Erythroblast (primary cell): ENCODE data around the gene MS4A3.
A peak's percentile ranks its signal among the peaks of the same experiment; 100 is the strongest.
"Not testable (repeated sequence)": the region's sequence is repeated elsewhere in the genome, so short reads cannot be mapped to it uniquely, and the experiment has no call there.

ENCODE experiments used
- DNase-seq, 2 experiments: peaks; one replicate each; lab custom pipeline; 2025; lab: John Stamatoyannopoulos, UW
- GATA1 ChIP-seq: IDR thresholded peaks from 2 replicates; pipeline ENCODE4 v1.6.1; 2011; ENCODE audit warnings: low read depth, mild to moderate bottlenecking, control low read depth, low read length, moderate library complexity
- POLR2A ChIP-seq: IDR thresholded peaks from 2 replicates; pipeline ENCODE4 v1.6.1; 2011; ENCODE audit warnings: mild to moderate bottlenecking, low read length

Gene MS4A3, protein sequence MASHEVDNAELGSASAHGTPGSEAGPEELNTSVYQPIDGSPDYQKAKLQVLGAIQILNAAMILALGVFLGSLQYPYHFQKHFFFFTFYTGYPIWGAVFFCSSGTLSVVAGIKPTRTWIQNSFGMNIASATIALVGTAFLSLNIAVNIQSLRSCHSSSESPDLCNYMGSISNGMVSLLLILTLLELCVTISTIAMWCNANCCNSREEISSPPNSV

DNA sequence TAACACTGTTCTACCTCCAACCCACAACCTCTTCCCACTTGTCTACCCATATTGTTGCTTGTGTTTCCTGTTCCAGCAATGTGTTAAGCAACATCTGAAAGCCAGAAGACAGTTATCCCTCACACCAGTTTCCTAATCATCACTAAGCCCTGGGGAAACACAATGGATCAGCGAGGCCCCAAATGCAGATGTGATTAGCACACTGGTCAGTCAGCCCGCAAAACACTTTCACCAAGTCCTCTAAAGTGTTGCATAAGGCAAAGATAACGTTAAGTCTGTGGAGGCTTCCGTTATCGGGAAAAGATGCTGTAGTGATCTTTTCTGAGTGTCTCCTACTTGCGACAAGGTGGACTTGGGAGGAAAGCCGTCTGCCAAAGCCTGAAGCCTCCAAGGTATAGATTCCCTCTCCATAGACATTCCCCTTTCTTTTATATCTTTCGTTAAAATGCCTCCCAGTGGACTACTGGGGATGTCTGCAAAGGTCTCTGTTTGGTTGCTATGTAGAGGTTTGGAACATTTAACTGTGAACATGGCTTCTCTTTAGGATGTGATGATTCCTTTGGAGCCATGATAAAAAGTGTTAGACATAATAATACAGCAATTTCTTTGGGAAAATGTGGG is at the start of gene MS4A3:
Gene MS4A3 (plus strand): TSS at position 317 of the 621 bp plus-strand sequence. CDS start 4,496 bp downstream, outside the sequence.
- peak; percentile 12 to 19 for DNase-seq
- no peak for TF ChIP-seq GATA1
- TF ChIP-seq POLR2A: no peak

DNA sequence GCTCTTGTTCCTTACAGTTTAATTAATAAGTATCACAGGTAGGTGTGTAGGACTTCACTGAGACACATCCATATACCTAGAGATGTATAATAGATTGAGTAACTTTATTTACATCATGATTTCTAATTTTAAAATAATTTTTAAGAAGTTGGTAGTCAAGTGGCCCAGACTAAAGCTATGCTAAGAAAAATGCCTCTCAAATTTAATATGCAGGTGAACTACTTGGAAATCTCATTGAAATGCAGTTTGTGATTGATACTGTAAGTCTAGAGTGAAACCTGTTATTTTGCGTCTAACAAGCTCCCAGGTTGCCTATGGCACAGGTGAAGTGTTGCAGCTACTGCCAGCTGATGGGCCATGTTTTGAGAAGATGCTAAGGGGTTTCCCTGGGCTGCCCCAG is 39.6 kb upstream of the MS4A3 start, which contains the start of gene OOSP4B:
Gene OOSP4B (plus strand): TSS at position 301 of the 400 bp plus-strand sequence.
- TF ChIP-seq GATA1: no peak
- DNase-seq: no peak

DNA sequence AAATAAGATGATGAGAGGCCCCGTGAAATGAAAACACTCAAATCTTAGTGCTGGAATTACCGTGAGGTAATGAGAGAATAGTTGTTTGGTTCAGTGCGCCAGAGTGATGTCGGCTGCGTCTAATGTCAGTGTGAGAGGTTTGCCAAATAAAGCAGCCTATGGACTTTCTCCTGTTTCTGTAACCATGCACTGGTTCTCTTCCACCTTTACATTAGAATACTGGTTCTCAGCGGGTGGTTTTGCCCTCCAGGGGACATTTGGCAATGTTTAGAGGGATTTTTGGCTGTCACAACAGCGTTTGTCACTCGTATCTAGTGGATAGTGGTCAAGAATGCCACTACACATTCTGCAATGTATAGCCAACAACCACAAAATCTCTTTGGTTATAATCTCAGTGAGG is 38.4 kb upstream of the MS4A3 start:
- no peak for TF ChIP-seq POLR2A
- no peak for DNase-seq

DNA sequence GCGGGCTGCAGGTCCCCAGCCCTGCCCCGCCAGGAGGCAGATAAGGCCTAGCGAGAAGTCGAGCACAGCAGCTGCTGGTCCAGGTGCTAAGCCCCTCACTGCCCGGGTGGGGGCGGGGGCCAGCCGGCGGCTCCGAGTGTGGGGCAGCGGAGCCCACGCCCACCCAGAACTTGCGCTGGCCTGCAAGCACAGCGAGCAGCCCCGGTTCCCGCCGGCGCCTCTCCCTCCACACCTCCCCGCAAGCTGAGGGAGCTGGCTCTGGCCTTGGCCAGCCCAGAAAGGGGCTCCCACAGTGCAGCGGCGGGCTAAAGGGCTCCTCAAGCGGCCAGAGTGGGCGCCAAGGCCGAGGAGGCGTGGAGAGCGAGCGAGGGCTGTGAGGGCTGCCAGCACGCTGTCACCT is 36.1 kb upstream of the MS4A3 start:
- DNase-seq: not testable (repeated sequence)

DNA sequence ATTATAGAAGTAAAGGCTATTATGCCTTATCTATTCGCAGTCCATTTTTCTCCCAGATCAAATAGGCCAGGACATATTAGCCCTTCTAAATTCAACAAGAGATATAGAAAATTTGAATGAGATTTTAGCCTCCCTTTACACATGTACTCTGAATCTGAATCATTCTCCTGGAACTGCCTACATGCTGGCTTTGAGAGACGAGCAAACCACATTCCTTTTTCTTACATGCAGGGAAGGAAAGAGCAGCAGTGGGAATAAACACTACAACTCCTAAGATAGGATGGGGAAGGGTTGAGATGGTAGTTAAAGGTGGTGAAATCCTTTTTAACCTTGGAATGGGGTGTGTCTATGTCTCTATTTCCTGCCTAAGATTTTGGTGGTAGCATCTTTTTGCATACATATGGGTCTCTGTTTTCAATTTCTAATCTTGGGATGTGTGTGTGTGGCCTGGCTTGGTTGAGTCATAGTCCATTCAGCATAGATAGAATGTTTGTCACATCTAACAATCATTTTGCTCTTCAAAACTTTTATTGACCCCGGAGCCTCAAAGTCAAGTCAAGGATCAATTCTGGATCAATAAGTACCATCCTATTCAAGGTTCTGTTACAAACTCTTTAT is 27.3 kb upstream of the MS4A3 start:
- no peak for TF ChIP-seq GATA1
- TF ChIP-seq POLR2A: no peak
- no peak for DNase-seq

DNA sequence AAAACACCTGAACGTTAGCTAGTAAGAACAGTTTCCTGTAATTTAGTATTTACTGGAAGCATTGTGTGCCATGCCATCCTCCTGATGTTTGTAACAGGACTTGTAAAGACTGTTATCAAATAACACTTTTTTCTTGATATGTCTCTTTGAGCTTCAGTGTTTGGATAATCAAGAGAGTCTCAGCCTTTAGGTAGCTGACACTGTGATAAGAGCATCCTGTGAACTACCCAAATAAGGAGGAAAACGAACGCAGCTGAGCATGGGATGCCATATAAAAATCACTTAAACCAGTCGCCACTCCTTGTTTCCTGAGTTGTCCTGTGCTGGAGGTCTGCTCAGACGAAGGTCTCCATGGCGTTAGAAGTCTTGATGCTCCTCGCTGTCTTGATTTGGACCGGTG is 16.4 kb upstream of the MS4A3 start, which contains the start of gene OOSP2:
Gene OOSP2 (plus strand): TSS at position 301 of the 400 bp plus-strand sequence. CDS start 51 bp downstream, at position 352.
- TF ChIP-seq POLR2A (no peak), GATA1 (no peak)
- no peak for DNase-seq

DNA sequence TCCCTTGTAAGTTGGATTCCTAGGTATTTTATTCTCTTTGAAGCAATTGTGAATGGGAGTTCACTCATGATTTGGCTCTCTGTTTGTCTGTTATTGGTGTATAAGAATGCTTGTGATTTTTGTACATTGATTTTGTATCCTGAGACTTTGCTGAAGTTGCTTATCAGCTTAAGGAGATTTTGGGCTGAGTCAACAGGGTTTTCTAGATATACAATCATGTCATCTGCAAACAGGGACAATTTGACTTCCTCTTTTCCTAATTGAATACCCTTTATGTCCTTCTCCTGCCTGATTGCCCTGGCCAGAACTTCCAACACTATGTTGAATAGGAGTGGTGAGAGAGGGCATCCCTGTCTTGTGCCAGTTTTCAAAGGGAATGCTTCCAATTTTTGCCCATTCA is 6.0 kb upstream of the MS4A3 start:
- not testable (repeated sequence) for DNase-seq

DNA sequence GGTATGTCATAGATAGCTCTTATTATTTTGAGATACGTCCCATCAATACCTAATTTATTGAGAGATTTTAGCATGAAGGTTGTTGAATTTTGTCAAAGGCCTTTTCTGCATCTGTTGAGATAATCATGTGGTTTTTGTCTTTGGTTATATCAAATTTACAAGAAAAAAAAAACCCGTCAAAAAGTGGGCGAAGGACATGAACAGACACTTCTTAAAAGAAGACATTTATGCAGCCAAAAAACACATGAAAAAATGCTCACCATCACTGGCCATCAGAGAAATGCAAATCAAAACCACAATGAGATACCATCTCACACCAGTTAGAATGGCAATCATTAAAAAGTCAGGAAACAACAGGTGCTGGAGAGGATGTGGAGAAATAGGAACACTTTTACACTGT is 5.6 kb upstream of the MS4A3 start:
- not testable (repeated sequence) for DNase-seq

DNA sequence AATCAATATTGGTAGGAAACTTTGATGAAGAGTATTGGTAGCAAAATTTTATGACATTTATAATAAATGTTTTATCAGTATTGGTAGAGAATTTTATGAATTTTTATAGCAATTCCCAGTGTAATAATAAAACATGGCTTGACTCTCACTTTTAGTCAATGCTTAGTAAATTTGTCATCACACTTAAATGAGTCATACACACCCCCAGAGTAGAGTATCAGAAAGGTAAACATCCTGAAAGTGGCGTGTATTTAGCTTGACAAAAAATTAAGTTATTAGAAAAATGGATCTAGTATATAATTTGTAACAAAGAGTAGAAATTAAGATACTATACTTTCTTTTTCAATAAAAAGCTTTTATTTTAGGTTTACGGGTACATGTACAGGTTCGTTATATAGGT is 2.6 kb downstream of the MS4A3 start:
- TF ChIP-seq POLR2A (no peak), GATA1 (no peak)
- DNase-seq: no peak

DNA sequence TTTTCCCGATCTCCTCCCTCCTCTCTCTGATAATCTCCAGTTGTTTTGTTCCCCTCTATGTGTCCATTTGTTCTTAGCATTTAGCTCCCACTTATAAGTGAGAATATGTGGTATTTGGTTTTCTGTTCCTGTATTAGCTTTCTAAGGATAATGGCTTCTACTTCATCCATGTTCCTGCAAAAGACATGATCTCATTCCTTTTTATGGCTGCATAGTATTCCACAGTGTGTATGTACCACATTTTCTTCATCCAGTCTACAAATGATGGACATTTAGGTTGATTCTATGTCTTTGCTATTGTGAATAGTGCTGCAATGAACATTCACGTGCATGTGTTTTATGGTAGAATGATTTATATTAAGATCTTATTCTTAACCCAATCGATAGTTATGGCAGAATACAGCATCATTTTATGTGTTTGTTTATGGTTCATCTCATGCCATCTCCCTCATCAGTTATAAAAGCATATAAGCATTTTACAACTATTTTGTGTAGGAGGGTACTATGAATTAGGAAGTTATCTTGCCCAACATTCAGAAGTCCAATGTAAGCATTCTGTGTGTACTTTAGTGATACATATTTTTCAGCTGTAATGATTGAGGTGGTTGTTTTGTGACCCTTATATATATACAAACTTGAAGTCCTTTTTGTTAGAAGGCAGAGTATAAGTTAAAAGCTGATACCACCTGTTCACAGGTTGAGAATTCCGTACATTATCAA is 3.2 kb downstream of the MS4A3 start:
- DNase-seq: no peak
- no peak for TF ChIP-seq POLR2A
- no peak for TF ChIP-seq GATA1

DNA sequence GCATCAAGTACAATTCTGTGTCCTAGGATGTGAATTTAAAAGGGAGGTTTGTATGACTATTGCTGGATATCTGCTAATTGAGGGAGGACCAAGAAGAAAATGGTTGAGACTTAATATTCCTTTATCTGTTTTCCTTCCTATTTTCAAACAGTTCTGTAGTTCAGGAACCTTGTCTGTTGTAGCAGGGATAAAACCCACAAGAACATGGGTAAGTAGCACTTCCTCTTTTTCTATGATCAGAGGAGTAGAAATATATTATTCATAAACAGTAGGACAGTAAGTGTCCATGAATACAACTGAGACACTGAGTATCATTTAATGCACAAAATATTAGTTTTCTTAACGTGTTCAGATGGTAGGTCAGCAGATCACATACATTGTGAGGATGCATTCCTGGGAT is 7.6 kb downstream of the MS4A3 start:
- no peak for DNase-seq
- TF ChIP-seq POLR2A (no peak), GATA1 (no peak)

DNA sequence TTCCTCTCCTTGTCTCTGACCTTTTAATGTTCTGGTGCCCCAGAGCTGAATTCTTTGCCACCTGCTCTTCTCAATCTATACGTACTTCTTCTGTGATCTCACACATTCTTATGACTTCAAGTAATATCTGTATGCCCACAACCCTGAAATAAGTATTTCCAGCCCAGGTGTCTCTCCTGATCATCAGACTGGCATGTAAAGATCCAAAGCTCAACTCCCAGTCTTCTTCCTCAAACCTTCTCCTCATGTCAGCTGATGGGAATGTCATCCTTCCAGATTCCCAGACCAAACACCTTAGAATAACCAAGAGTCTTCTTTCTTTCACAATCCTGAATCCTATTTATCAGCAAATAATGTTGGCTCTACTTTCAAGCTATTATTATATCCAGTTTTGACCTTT is 9.3 kb downstream of the MS4A3 start:
- DNase-seq: no peak
- TF ChIP-seq POLR2A (no peak), GATA1 (no peak)

DNA sequence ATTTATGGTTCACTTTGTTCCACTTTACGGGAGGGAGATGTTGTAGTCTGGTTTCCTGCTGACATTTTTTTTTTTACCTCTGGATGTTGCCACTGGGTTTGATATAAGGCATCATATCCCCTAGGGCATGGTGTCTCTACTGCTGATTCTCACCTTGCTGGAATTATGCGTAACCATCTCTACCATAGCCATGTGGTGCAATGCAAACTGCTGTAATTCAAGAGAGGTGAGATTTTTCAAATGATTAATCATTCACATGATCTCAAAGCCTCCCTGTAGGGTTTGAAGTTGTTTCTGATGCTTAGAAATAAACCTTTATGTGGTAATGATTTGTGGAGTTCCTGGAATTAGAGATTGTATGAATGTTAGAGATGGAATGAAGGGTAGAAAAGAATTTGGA is 13.0 kb downstream of the MS4A3 start:
- TF ChIP-seq GATA1: no peak
- no peak for TF ChIP-seq POLR2A
- DNase-seq: no peak

DNA sequence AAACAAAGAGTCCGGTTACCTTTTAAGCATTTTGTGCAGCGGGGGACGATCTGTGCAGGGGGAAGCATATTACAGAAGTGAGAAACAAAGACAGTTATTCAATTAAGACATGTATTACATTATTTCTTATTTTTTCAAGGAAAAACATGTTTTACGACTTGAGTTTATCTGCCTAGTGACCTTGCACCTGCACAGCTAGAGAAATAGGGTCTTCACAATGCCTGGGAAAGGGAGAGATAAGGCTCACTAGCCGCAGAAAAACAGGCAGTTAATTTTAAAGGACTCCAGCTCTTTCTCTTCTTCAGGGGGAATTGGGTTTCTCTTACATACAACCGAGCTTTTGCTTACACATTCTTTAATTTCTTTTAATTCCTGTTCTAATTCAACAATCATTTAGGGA is 15.2 kb downstream of the MS4A3 start:
- DNase-seq: not testable (repeated sequence)

DNA sequence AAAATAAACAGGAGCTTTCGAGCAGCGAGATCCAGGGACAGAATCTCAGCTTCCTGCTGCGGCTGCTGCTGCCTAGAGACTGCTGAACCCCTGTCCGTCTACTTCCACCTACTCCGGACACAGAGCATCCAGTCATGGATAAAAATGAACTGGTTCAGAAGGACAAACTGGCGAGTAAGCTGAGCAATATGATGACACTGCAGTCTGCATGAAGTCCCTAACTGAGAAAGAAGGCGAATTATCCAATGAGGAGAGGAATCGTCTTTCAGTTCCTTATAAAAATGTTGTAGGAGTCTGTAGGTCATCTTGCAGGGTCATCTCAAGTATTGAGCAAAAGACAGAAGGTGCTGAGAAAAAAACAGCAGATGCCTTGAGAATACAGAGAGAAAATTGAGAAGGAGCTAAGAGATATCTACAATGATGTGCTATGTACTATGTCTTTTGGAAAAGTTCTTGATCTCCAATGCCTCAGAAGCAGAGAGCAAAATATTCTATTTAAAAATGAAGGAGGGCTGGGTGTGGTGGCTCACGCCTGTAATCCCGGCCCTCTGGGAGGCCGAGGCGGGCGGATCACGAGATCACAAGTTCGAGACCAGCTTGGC is 20.9 kb downstream of the MS4A3 start:
- TF ChIP-seq GATA1: no peak
- TF ChIP-seq POLR2A: no peak
- DNase-seq: no peak
